Panc1 (cell line): ENCODE data around the gene CCDC167.

Experiments
- POLR2AphosphoS5 ChIP-seq: IDR thresholded peaks from 2 replicates; pipeline ENCODE4 v1.6.1; 2012; ENCODE audit warnings: mild to moderate bottlenecking, low read depth, low read length, moderate library complexity
- REST ChIP-seq, 2 experiments: IDR thresholded peaks; 2 replicates each; pipeline ENCODE4 v1.6.1; 2011 to 2012; ENCODE audit warnings: low read depth in 2 of 2, control low read depth in 1 of 2, low read length in 1 of 2, mild to moderate bottlenecking in 1 of 2, moderate library complexity in 1 of 2; ENCODE audit not compliant: insufficient read depth in 1 of 2
- TCF7L2 ChIP-seq: IDR thresholded peaks from 2 replicates; pipeline ENCODE4 v1.6.1; 2011; ENCODE audit warnings: mild to moderate bottlenecking, low read depth, low read length, inconsistent platforms
- TF ChIP-seq, protein P1 (sequence below): fragments of 450-650 bp; IDR thresholded peaks from 2 replicates; pipeline ENCODE4 v1.5.1; 2017; ENCODE audit warnings: mild to moderate bottlenecking

- TF ChIP-seq, protein P1, sequence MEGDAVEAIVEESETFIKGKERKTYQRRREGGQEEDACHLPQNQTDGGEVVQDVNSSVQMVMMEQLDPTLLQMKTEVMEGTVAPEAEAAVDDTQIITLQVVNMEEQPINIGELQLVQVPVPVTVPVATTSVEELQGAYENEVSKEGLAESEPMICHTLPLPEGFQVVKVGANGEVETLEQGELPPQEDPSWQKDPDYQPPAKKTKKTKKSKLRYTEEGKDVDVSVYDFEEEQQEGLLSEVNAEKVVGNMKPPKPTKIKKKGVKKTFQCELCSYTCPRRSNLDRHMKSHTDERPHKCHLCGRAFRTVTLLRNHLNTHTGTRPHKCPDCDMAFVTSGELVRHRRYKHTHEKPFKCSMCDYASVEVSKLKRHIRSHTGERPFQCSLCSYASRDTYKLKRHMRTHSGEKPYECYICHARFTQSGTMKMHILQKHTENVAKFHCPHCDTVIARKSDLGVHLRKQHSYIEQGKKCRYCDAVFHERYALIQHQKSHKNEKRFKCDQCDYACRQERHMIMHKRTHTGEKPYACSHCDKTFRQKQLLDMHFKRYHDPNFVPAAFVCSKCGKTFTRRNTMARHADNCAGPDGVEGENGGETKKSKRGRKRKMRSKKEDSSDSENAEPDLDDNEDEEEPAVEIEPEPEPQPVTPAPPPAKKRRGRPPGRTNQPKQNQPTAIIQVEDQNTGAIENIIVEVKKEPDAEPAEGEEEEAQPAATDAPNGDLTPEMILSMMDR: no peak
- no peak for TF ChIP-seq TCF7L2
- no peak for TF ChIP-seq POLR2AphosphoS5
- TF ChIP-seq REST (IDR thresholded peaks at IDR 0.05; ENCODE audit: insufficient read depth in 1 of 2, low read depth in 2 of 2, low read length in 1 of 2): no peak
Measured at GRCh38 chr6:37517411-37517812, 17.7 kb upstream of the CCDC167 start.
